DMS153 treated with DMSO at 0.1 percent for 48 hours (cell line): Measurements from ENCODE around the gene ZFP36L1.

ENCODE experiments used
- DNase-seq: peaks from one replicate; lab custom pipeline; 2025; ENCODE audit not compliant: unreplicated experiment; lab: John Stamatoyannopoulos, UW

ZFP36L1 gene

DNA sequence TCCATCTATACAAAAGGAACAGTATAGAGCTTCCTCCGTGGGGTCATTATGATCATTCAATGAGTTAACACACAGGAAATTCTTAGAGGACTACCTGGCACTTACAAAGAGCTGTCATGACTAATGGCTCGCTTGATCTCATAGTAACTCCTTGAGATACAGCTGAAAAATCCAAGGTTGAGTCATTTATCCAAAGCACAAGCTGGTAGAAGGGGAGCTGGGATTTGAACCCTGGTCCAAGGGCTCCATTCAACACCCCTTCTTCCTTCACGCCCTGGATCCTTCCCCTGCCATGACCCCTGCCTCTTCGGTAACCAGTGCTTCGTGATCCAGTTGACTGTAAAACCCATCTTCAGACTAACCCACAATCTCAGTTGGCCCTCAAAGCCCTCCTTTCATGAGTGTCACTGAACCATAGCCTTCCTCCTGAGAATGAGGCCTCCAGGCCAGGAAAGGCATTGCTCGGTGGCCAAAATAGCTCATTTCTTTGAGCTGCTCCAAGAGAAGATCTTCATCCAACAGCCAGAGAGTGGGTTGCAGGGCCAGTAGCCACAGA, 7.8 kb downstream of the ZFP36L1 start:
- no peak for DNase-seq

DNA sequence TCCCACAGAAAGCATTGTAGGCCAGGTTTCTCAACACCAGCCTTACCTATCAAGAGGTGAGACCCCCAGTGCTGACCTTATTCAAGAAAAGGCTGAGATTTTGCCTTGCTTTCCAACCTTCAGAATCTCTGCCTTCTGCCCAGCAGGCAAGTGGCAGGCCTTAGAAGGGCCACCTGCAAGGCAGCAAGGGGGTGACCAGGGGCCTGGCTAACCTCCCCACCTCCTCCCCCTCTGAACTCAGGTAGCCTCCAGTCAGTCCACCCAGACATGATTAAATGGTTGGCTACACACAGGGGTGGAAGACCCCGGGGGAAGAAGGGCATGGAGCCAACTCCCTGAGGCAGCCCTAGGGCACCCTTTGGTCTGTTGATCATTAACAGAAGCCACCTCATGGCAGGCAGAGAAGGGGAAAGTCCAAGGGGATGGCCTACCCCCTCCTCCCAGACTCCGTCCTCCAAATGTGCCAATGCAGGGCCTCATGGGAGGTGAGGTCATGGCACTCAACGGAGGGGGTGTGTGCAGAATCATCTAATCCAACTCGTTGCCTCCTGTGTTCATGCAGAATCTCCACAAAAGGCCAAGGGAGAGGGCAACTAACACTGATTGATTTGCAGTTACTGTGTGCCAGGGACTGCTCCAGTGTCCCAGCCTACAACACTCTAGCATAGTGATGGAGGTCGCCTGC, 8.5 kb downstream of the ZFP36L1 start:
- DNase-seq: no peak

DNA sequence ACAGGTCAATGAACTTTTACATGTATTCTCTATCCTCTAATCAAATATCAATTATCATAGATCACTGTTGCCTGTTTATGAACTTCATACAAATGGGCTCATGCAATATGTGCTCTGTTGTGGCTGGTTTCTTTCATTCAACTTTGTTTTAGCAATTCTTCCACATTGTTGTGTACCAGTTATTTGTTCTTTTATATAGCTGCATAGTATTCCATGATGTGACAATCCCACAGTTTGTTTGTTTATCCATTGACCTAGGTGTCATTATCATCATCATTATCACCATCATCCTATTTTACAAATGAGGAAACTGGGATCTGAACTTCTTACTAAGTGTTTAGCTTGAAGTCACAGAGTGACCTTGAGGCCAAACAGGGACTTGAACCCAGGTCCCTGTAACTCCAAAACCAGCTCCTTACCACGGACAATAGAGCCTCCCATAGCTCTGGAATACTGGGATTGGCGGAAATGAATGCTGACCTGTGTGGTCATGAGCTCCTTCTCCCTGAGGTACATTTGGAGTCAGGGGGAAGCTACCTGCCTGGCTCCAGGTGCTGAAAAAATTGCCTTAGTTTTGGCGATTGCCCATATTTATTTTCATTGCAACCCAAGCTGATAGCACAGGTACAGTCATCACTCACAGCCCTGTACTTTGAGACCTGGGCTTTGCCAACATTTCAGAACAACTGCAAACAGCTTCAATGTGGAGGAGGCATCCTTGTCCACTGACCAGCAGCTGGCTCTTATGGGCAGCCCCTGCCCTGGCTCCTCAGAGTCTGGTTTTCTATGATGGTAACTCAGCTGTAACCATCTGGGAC, 9.2 kb downstream of the ZFP36L1 start:
- no peak for DNase-seq

DNA sequence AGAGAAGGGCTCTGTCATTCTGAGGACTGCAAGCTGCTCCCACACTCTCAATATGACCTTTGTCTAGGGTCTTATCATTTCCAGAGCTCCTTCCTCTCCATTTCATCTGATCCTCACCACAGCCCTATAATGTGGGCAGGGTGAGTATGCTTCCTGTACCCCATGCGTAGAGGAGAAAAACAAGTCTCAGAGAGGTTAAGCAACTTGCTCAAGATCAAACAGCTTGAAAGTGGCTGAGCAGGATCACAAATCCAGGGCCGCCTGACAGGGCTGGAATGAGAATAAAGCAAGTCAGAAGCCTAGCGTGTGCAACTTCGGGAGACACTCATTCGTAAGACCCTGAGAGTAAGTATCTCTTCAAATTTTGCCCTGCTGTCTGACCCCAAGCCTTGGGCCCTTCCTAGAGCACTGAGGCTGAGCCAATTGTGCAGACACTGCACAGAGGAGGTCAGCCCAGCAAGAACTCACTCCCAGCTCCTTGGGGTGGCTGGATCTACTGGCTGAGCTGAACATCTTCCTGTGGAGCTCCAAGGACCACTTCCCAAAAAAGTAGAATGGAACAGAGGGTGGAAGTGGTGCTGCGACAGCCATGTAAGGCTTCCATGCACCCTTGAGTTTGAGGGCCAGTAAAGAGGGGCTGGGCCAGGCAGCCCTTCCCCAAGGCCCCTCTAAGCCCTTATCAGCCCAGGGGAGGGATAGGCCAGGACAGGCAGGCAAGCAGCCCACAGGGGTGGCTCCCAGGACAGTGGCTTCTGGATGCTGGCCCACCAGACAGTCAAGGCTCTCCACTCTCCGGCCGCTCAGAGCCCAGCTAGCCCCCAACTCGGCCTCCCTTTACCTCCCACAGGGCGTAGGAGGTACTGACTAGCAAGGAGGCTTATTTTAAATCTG, 10.5 kb downstream of the ZFP36L1 start:
- DNase-seq: no peak

DNA sequence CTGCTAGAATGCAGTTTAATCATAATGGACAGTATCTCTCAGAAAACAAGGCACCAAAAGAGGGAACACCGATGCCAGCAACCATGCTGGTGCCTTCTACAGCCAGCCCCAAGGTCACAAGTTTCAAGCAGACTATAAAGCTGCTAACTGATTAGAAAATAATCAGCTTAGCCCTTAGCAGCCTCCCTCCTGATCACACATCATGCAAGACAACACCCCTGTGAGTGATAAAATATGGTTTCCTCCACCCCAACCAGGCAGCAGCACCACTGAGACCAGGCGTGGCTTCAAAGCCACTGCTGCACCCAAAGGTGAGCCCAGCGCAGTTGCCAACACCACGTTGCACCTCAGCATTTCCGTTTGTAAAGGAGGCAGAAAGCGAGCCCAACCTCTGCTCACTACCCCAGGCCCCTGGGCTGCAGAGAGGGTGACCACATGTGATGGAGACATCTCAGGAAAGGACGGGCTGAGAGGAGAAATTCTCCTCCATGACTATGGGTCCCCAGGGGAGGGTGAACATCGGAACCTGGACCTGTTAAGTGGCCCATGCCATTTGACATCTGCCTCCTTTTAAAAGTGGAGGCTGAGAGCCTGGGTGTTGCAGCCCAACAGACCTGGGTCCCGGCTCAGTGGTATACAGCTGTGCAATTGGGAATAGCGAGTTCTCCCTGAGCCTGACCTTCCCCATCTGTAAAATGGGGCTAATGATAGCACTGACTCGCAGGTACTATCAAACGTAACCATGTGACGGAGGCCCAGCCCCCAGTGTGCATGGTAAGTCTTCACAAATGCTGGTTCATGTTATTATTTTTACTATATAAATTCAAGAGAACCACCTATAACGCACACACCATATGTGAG, 11.5 kb downstream of the ZFP36L1 start:
- no peak for DNase-seq

DNA sequence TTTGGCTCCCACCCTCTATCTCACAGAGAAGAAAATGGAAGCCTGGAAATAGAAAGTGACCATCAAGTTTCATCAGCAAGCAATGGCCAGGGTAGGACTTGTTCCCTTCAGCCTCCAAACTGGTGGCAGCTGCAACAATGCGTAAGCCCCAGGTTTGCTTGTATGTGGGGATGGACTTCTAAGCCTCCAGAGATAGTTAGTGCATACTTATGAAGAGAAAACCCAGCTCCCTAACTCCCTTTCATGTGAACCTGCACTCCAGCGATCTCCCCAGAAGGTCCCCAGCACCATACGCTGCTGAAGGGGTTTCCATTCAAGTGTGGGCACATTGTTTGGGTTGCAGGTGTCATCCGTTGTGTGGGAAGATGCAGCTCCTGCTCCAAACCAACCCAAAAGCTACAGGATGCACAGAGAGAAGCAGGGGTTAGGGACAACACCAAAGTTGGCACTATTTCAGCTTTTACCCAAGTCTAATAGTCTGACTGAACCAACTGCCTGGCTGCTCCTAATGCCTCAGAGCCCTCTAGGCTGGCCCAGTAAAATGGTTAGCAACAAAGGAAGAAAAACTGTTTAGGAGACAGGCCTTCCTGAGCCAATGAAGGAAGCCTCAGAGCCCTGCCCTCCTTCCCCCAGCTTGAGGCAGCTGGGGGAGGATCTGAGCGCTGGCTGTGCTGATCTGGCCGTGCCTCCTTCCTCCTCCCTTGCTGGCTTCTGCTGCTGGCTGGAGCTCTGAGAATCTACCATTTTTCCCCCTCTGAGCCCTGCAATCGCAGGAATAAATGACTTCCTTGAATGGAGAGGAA, 12.3 kb downstream of the ZFP36L1 start:
- DNase-seq: no peak

DNA sequence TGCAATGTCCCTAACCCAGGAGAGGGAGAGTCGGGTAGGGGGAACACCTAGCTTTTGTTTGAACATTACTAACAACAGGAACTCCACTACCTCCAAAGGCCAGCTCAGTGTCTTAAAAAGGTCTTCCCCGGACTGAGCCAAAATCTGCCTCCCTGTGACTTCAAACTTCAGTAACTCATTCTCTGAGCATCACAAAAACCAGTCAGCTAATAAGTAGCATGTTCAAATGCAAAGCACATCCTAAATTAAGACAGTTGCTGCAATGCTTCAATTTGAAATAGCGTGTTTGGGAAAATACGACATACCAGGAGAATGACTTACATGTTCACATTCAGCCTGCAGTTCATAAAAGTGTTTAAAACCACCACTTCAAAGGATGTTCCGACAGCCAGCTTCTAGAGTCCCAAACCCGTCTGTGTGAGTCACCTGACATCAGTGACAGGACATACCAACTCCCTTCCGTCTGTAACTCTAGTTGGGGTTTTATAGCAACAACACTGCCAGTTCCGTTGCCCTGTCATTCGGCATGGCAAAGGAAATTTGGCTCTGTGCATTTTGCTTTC, 13.0 kb downstream of the ZFP36L1 start:
- no peak for DNase-seq

DNA sequence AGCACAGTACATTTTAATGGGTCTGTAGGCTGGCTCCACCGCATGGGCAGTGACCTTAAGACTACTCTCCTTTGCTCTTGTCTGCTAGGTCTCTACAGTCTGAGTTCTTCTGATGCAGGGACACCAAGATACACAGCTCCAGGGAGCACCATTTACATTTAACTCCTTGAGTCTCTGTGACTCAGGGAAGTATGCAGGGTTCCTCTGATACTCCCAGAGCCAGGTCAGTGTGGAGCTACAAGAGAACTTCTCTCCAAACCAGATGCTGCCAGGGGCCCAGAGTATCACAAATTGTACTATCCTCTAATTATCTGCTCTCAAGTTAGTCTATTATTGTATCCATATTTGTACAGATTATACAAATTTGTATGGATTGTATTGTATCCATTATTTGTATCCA, 15.2 kb downstream of the ZFP36L1 start:
- no peak for DNase-seq

DNA sequence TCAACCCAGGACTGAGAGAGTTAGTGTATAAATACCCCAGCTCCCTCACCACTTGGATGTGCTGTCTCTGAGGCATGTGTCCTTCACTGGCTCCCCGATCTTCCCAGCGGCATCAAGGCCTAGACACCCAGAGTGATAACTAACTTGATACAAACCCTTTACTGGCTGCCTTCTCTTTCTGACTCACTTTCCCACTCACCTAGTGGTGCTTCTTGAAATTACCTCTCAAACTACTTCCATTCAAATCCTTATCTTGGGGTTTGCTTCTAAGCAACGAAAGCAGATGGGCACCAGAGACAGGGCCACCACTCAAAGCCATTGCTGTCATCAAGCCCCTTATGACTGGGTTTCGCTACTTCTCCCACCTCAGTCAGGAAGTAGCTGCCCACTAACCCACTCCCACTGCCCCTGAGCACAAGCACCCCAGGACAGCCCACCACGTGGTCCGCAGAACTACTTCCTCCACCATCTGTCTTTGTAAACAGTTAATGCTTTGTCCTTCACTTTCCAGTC, 17.2 kb downstream of the ZFP36L1 start:
- DNase-seq: no peak

DNA sequence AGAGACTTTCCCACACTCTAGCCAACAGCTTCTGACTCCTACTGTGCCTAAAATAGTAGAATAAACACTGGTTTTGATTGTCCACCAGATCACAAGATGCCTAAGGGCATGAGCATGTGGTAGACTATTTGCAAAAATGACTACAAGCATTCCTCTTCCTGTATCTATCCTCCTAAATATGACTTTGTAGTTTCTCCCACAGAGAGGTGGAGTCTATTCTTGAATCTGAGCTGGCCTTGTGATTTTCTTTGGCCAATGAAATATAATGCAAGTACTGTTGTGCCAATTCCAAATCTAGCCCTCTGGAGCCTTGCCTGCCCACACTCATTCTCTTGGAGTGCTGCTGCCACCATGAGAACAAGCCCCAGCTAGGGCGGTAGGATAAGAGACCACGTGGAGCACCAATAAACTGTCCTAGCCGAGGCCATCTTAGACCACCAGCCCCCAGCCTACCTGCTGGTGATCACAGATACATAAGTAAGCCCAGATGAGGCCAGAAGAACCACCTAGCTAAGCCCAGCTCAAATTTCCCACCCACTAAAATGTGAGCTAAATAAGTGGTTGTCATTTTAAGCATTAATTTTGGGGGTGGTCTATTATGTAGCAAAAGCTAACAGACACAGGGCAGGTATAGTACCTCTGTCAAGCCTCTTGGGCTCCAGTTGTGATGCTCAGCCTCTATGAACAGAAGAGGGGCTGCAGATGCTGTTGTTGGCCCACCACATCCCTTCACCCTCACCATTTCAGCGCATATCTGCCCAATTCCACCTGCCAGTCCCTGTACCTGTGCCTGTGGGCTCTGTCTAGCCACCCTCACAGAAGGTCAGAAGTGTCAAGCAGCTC, 17.9 kb downstream of the ZFP36L1 start:
- no peak for DNase-seq

DNA sequence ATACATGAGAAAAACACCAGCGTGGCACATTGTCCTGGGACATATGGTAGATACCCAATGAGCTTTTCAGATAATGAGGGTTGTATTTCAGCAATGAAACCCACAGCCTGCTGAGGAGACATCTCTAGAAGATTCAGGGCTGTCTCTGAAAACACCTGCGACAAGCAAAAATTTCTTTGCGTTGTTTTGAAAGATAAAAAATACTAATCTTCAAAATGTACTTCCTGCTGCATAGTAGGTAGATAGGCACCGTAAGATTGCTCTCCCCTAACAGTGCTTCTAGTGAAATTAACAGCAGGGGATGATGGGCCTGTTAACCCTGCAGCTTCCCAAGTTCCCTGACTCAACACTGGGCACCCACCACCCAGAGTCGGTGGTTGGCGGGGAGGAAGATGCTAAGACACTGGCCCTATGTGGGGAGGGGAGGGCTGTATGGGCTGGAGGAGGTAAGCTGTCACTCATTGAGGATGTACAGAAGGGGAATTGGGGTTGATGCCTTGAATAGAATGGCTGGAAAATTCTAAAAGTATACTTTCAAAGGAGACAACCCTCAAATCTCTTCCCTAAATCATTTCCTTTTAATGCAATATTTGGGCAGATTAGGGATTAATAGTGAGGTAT, 20.0 kb downstream of the ZFP36L1 start:
- no peak for DNase-seq

DNA sequence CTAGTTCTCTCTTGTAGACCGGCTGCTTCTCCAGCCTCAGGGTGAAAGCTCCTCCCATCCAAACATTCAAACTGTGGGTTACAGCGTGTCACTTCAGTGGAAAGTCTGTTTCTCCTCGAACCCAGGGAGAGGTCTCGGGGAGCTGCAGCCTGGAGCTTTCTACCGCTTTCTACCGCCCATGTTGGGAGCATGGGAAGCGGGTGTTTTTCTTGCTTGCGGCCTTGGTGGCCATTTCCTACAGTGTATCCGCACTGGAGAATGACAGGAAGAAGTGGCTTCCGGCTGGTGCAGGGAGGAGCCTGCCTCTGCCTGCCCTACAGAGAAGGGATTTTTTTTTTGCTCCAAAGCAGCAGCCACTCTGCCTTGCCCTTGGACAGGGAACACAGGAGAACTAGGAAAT, 21.2 kb downstream of the ZFP36L1 start:
- DNase-seq: no peak

DNA sequence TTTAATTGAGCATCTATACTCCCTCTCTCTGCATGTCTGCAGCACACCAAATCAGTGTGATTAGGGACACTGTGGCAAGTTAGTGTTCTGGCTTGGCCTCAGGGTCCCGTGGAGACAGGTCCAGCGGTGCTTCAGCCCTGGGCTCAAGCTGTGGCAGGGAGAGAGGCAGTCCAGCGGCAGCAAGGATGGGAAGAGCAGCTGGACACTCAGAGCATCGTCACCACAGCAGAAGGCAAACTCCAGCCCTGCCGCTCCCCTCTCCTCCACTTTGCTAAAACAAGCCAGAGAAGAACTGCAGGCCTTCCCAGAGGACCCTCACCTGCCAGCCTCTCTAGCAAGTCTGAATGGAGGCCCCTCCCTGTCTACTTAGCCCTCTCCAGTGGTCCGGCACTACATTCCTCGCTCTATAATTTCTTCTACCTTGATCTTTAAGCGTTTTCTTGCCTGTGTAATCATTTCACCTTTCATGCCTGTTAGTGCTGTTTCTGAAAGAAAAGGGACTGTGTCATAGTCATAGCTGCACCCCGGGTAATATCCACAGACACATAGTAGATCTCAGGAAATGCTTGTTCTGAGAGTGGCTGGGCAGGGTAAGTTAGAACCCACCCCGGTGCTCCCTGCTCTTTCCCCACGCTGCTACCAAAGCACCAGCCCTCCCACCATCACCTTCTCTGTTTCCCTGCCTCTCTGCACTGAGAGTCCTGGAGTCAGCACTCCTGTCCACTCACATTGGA, 22.1 kb downstream of the ZFP36L1 start:
- DNase-seq: no peak

DNA sequence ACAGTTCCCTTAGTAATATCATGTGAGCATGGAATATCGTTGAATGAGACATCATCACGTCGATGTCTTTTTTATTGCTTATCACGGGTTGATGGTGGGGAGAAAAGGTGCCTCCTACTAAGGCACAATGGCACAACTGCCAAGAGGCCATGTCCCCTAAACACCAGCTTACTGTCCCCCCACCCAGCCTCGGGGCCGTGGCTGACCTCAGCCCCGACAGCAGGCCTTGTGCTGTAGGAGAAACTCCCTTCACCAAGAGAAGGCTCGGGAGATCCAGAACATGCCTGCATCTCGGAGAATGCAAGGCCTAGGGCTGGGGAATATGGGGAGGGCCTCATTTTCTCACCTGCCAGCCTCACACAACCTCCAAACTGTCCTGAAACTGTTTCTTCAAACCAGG, 22.8 kb downstream of the ZFP36L1 start:
- no peak for DNase-seq

DNA sequence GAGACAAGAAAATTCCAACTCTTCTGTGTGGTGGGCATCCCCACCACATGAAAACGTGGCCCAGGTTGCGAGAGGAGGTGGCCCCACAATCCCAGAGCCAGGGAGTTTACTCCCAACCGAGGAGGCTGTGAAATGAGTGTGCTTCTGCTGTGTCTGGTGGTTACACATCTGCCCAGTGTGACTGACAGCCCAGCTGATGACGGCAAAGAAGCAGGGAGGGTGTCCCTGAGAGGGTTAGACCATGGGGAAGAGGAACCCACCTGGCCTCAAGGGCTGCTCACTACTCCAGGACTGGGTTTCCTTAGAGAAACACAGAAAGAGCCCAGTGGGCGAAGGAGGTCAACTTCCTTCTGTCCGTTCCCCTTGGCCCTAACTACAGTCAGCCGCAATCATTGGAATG, 24.6 kb downstream of the ZFP36L1 start:
- DNase-seq: no peak

DNA sequence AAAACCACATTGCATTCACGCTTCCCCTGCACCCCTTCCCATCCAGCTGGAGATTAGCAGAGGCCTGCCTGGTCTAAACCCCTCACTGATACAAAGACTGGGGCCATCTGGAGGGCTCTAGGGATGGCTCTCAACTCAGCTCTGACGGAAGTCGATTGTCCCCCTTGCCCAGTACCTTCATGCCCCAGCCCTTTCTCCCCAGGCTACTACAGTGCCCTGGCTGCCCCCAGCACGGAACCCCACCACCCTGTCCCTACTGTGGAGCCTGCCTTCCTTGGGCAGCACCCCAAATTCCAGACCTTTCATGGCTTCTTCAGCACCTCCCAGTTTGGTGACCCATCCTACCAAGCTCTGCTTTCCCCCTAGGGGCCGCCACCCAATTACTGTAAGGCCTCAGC, 25.6 kb downstream of the ZFP36L1 start:
- no peak for DNase-seq
